ENCODE measurements around the gene STXBP3.

The STXBP3 gene

GRCh38 chr1:108854221-108855019 is 107.9 kb downstream of the STXBP3 start:
- no peak overlapping the region for H2BK12ac ChIP-seq (ENCODE audit: low read length in 2 of 2)
- DNase-seq: no peak
- peak overlapping the region in 1 of 2 experiments; percentile 45 for H3K4me3 ChIP-seq (ENCODE audit: insufficient read depth in 1 of 2, low read depth in 1 of 2, low read length in 2 of 2)
- H3K9ac ChIP-seq (ENCODE audit: low read length): peak overlapping the region; percentile 41
- H2AK5ac ChIP-seq (ENCODE audit: low read length, severe bottlenecking): no peak overlapping the region
- H3K27ac ChIP-seq (ENCODE audit: low read length, poor library complexity, severe bottlenecking): no peak overlapping the region
- no peak overlapping the region for H3K4me2 ChIP-seq (ENCODE audit: low read length, poor library complexity, severe bottlenecking)
- no peaks in the 10 kb centered on the region for H3K79me1 ChIP-seq (replicated peaks; ENCODE audit: low read length, poor library complexity, severe bottlenecking)
- H3K4ac ChIP-seq (ENCODE audit: low read depth in 1 of 2, low read length in 2 of 2): no peak overlapping the region
- no peak overlapping the region for H3K14ac ChIP-seq (ENCODE audit: low read length in 2 of 2)
- no peak overlapping the region for H2AFZ ChIP-seq (ENCODE audit: low read depth, low read length)
- no peaks in the 10 kb centered on the region for H3K9me3 ChIP-seq (ENCODE audit: control insufficient read depth, low read length)
- no peak overlapping the region for H3K18ac ChIP-seq (ENCODE audit: low read depth in 1 of 2, low read length in 2 of 2)
- no peak overlapping the region for H4K91ac ChIP-seq (ENCODE audit: low read length)
- H3K23ac ChIP-seq (ENCODE audit: low read length in 2 of 2): no peak overlapping the region
- H2BK5ac ChIP-seq (ENCODE audit: low read depth, low read length, poor library complexity, severe bottlenecking): no peak overlapping the region
- H4K8ac ChIP-seq (ENCODE audit: low read length): no peak overlapping the region
- H3K27me3 ChIP-seq (ENCODE audit: control insufficient read depth in 1 of 2, insufficient read depth in 1 of 2, low read length in 2 of 2): no peaks in the 10 kb centered on the region
- 95% methylated on average over 2 of the region's 3 CpGs for WGBS
- no peak overlapping the region for H2BK15ac ChIP-seq (ENCODE audit: low read depth, poor library complexity, severe bottlenecking)
- H2BK120ac ChIP-seq (ENCODE audit: low read depth, low read length): no peak overlapping the region
- H3K36me3 ChIP-seq (ENCODE audit: control insufficient read depth in 1 of 2, insufficient read depth in 2 of 2, low read depth in 1 of 2, low read length in 2 of 2): no peaks in the 10 kb centered on the region
- H3K4me1 ChIP-seq (ENCODE audit: control insufficient read depth, insufficient read depth, low read depth, low read length): no peaks in the 10 kb centered on the region

GRCh38 chr1:108856994-108857393 is 110.5 kb downstream of the STXBP3 start, which contains the start of gene AKNAD1:
Gene AKNAD1 (minus strand): TSS chr1:108857094. CDS start chr1:108852664, 4,430 bp downstream.
- no peak within 1 kb of the TSS for H3K14ac ChIP-seq (ENCODE audit: low read length in 2 of 2)
- H4K8ac ChIP-seq (ENCODE audit: low read length): no peak within 1 kb of the TSS
- H2AFZ ChIP-seq (ENCODE audit: low read depth, low read length): no peak within 1 kb of the TSS
- H3K79me1 ChIP-seq (replicated peaks; ENCODE audit: low read length, poor library complexity, severe bottlenecking): no peaks in the 10 kb centered on the region
- H3K18ac ChIP-seq (ENCODE audit: low read depth in 1 of 2, low read length in 2 of 2): no peak within 1 kb of the TSS
- no peak within 1 kb of the TSS for H3K4me2 ChIP-seq (ENCODE audit: low read length, poor library complexity, severe bottlenecking)
- no peak for DNase-seq
- no peak within 1 kb of the TSS for H3K9ac ChIP-seq (ENCODE audit: low read length)
- WGBS: 88% methylated on average over 1 of the region's 1 CpG
- H3K36me3 ChIP-seq (ENCODE audit: control insufficient read depth in 1 of 2, insufficient read depth in 2 of 2, low read depth in 1 of 2, low read length in 2 of 2): no peaks in the 10 kb centered on the region
- H3K4me1 ChIP-seq (ENCODE audit: control insufficient read depth, insufficient read depth, low read depth, low read length): no peaks in the 10 kb centered on the region
- H2AK5ac ChIP-seq (ENCODE audit: low read length, severe bottlenecking): no peak within 1 kb of the TSS
- H2BK120ac ChIP-seq (ENCODE audit: low read depth, low read length): no peak within 1 kb of the TSS
- no peaks in the 10 kb centered on the region for H3K9me3 ChIP-seq (ENCODE audit: control insufficient read depth, low read length)
- H3K4ac ChIP-seq (ENCODE audit: low read depth in 1 of 2, low read length in 2 of 2): no peak within 1 kb of the TSS
- H2BK5ac ChIP-seq (ENCODE audit: low read depth, low read length, poor library complexity, severe bottlenecking): no peak within 1 kb of the TSS
- H3K4me3 ChIP-seq (ENCODE audit: insufficient read depth in 1 of 2, low read depth in 1 of 2, low read length in 2 of 2): no peak within 1 kb of the TSS
- H3K27me3 ChIP-seq (ENCODE audit: control insufficient read depth in 1 of 2, insufficient read depth in 1 of 2, low read length in 2 of 2): no peaks in the 10 kb centered on the region
- no peak within 1 kb of the TSS for H4K91ac ChIP-seq (ENCODE audit: low read length)
- no peak within 1 kb of the TSS for H3K27ac ChIP-seq (ENCODE audit: low read length, poor library complexity, severe bottlenecking)
- no peak within 1 kb of the TSS for H2BK15ac ChIP-seq (ENCODE audit: low read depth, poor library complexity, severe bottlenecking)
- H2BK12ac ChIP-seq (ENCODE audit: low read length in 2 of 2): no peak within 1 kb of the TSS
- H3K23ac ChIP-seq (ENCODE audit: low read length in 2 of 2): no peak within 1 kb of the TSS

GRCh38 chr1:108858230-108858950 is 111.9 kb downstream of the STXBP3 start:
- Histone ChIP-seq H3K27ac (ENCODE audit: low read length, poor library complexity, severe bottlenecking) (no peak overlapping the region), H4K8ac (ENCODE audit: low read length) (no peak overlapping the region), H3K18ac (ENCODE audit: low read depth in 1 of 2, low read length in 2 of 2) (no peak overlapping the region), H3K4me1 (ENCODE audit: control insufficient read depth, insufficient read depth, low read depth, low read length) (no peaks in the 10 kb centered on the region), H3K79me1 (replicated peaks; ENCODE audit: low read length, poor library complexity, severe bottlenecking) (no peaks in the 10 kb centered on the region), H3K36me3 (ENCODE audit: control insufficient read depth in 1 of 2, insufficient read depth in 2 of 2, low read depth in 1 of 2, low read length in 2 of 2) (no peaks in the 10 kb centered on the region), H2AFZ (ENCODE audit: low read depth, low read length) (no peak overlapping the region), H4K91ac (ENCODE audit: low read length) (no peak overlapping the region), H3K4ac (ENCODE audit: low read depth in 1 of 2, low read length in 2 of 2) (no peak overlapping the region), H3K4me2 (ENCODE audit: low read length, poor library complexity, severe bottlenecking) (no peak overlapping the region), H3K4me3 (ENCODE audit: insufficient read depth in 1 of 2, low read depth in 1 of 2, low read length in 2 of 2) (no peak overlapping the region), H2BK12ac (ENCODE audit: low read length in 2 of 2) (no peak overlapping the region), H3K23ac (ENCODE audit: low read length in 2 of 2) (no peak overlapping the region), H2BK15ac (ENCODE audit: low read depth, poor library complexity, severe bottlenecking) (no peak overlapping the region), H3K14ac (ENCODE audit: low read length in 2 of 2) (no peak overlapping the region), H3K27me3 (ENCODE audit: control insufficient read depth in 1 of 2, insufficient read depth in 1 of 2, low read length in 2 of 2) (no peaks in the 10 kb centered on the region), H3K9me3 (ENCODE audit: control insufficient read depth, low read length) (no peaks in the 10 kb centered on the region), H2BK5ac (ENCODE audit: low read depth, low read length, poor library complexity, severe bottlenecking) (no peak overlapping the region), H2AK5ac (ENCODE audit: low read length, severe bottlenecking) (no peak overlapping the region), H3K9ac (ENCODE audit: low read length) (no peak overlapping the region), H2BK120ac (ENCODE audit: low read depth, low read length) (no peak overlapping the region)
- WGBS: 91% methylated on average over 6 of the region's 6 CpGs
- no peak for DNase-seq
